Measurements from ENCODE around the gene KIAA1755.

Gene KIAA1755

DNA sequence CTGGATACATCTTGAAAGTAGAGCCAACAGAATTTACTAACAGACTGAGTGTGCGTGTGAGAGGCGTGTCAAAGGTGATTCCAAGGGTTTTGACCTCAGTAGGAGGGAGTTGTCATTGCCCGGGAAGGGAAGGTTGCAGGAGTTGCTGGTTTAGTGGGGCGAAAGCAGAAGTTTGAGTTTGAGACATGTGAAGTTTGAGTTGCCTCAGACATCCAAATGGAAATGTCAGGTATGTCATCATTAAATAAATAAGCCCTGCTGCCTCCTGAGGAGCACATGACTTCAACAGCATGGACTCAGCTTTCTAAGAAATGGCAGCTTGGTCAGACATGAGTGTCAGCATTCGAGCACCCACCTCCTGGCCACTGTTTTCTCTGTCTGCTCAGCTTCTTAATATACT lies 68.9 kb downstream of the KIAA1755 start:
- TF ChIP-seq, protein P1, sequence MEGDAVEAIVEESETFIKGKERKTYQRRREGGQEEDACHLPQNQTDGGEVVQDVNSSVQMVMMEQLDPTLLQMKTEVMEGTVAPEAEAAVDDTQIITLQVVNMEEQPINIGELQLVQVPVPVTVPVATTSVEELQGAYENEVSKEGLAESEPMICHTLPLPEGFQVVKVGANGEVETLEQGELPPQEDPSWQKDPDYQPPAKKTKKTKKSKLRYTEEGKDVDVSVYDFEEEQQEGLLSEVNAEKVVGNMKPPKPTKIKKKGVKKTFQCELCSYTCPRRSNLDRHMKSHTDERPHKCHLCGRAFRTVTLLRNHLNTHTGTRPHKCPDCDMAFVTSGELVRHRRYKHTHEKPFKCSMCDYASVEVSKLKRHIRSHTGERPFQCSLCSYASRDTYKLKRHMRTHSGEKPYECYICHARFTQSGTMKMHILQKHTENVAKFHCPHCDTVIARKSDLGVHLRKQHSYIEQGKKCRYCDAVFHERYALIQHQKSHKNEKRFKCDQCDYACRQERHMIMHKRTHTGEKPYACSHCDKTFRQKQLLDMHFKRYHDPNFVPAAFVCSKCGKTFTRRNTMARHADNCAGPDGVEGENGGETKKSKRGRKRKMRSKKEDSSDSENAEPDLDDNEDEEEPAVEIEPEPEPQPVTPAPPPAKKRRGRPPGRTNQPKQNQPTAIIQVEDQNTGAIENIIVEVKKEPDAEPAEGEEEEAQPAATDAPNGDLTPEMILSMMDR (conservative IDR thresholded peaks at IDR 0.05; ENCODE audit: control insufficient read depth, insufficient read depth, low read depth, low read length): no peak
- no peak for DNase-seq (ENCODE audit: low read depth)
- no peak overlapping the region for H3K4me3 ChIP-seq (ENCODE audit: control insufficient read depth, low read depth, low read length)

DNA sequence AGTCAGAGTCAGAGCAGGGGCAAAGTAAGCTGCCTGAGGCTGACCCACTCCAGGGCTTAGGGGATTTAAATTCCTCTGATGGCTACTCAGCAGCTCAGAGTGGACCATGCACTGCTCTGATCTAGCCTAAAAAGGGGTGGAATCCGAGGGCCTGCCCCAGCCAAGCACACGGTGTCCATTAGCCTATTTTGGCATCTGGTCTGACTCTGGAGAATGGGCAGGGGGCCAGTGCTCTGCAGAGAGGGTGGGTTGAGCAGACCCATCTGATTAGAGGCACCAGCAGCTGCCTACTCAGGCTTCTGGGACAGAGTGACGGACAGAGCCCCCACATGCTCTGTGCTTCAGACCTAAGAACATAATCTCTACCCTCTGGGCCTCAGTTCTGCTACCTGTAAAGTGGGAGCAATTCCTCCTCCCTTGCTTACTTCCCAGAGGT lies 69.6 kb downstream of the KIAA1755 start:
- TF ChIP-seq, protein P1 (conservative IDR thresholded peaks at IDR 0.05; ENCODE audit: control insufficient read depth, insufficient read depth, low read depth, low read length): no peak
- no peak overlapping the region for H3K4me3 ChIP-seq (ENCODE audit: control insufficient read depth, low read depth, low read length)
- DNase-seq (ENCODE audit: low read depth): no peak

GRCh38 chr20:38190166-38190565 lies 70.4 kb downstream of the KIAA1755 start:
- TF ChIP-seq, protein P1 (conservative IDR thresholded peaks at IDR 0.05; ENCODE audit: control insufficient read depth, insufficient read depth, low read depth, low read length): no peak
- DNase-seq (ENCODE audit: low read depth): no peak
- no peak overlapping the region for H3K4me3 ChIP-seq (ENCODE audit: control insufficient read depth, low read depth, low read length)

GRCh38 chr20:38187517-38187916 lies 73.0 kb downstream of the KIAA1755 start:
- peak; percentile 61 for DNase-seq (ENCODE audit: low read depth)
- TF ChIP-seq, protein P1 (conservative IDR thresholded peaks at IDR 0.05; ENCODE audit: control insufficient read depth, insufficient read depth, low read depth, low read length): peak; percentile 44
- H3K4me3 ChIP-seq (ENCODE audit: control insufficient read depth, low read depth, low read length): no peak overlapping the region

- no peak for DNase-seq (ENCODE audit: low read depth)
- TF ChIP-seq, protein P1 (conservative IDR thresholded peaks at IDR 0.05; ENCODE audit: control insufficient read depth, insufficient read depth, low read depth, low read length): no peak
- no peak overlapping the region for H3K4me3 ChIP-seq (ENCODE audit: control insufficient read depth, low read depth, low read length)
Measured at GRCh38 chr20:38186788-38187221, 73.7 kb downstream of the KIAA1755 start.

DNA sequence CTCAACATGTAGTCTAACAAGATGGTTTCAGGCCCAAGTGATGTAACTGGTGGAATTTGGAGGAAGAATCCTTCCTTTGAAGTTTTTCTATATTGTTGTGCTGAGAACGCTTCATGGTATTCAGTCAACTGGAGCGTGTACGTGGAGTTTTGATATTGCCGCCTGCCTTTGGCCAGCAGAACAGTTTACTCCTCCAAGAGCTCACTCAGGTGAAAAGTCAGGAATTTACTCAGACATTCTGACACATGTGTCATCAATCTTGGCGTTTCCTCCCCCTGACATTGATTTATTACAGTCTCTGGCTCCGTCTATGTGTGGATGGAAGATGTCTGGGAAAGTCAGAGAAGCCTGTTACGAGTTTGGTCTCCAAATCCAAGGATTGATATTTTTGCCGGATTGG lies 76.4 kb downstream of the KIAA1755 start:
- TF ChIP-seq, protein P1 (conservative IDR thresholded peaks at IDR 0.05; ENCODE audit: control insufficient read depth, insufficient read depth, low read depth, low read length): no peak
- no peak for DNase-seq (ENCODE audit: low read depth)

GRCh38 chr20:38181971-38182370 lies 78.6 kb downstream of the KIAA1755 start:
- TF ChIP-seq, protein P1 (conservative IDR thresholded peaks at IDR 0.05; ENCODE audit: control insufficient read depth, insufficient read depth, low read depth, low read length): no peak
- H3K4me3 ChIP-seq (ENCODE audit: control insufficient read depth, low read depth, low read length): no peak overlapping the region
- DNase-seq (ENCODE audit: low read depth): no peak

More for the DNA sequence above, 76.4 kb downstream of the KIAA1755 start:
- H3K4me3 ChIP-seq (ENCODE audit: control insufficient read depth, low read depth, low read length): no peak overlapping the region
